Measurements from ENCODE around the gene UNK.

- TF ChIP-seq, protein P1, sequence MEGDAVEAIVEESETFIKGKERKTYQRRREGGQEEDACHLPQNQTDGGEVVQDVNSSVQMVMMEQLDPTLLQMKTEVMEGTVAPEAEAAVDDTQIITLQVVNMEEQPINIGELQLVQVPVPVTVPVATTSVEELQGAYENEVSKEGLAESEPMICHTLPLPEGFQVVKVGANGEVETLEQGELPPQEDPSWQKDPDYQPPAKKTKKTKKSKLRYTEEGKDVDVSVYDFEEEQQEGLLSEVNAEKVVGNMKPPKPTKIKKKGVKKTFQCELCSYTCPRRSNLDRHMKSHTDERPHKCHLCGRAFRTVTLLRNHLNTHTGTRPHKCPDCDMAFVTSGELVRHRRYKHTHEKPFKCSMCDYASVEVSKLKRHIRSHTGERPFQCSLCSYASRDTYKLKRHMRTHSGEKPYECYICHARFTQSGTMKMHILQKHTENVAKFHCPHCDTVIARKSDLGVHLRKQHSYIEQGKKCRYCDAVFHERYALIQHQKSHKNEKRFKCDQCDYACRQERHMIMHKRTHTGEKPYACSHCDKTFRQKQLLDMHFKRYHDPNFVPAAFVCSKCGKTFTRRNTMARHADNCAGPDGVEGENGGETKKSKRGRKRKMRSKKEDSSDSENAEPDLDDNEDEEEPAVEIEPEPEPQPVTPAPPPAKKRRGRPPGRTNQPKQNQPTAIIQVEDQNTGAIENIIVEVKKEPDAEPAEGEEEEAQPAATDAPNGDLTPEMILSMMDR (conservative IDR thresholded peaks at IDR 0.05 in 1 of 2, IDR thresholded peaks at IDR 0.05 in 1 of 2; ENCODE audit: low read depth in 1 of 2, low read length in 2 of 2) = no peak
- TF ChIP-seq EZH2 (IDR thresholded peaks at IDR 0.05; ENCODE audit: low read length, missing control alignments) = no peak
These were observed 21.4 kb upstream of the UNK start for GRCh38 chr17:75763269-75763607.
